Pancreas (tissue), 10 donors: Measurements from ENCODE around the gene NKD2. TPM values are rescaled to one million over a fixed set of nuclear protein-coding genes. Genes with fewer than 3 reads are reported as not detected.
"Not testable (repeated sequence)": the region's sequence is repeated elsewhere in the genome, so short reads cannot be mapped to it uniquely, and the experiment has no call there.

ENCODE experiments used
- ATAC-seq, 4 donors: fragments of 200-7000 bp; cut with Tn5 transposase; one replicate each; pipeline versions ENCODE4 v1.8.0 to v1.9.1; 2020; ENCODE audit warnings: mild to moderate bottlenecking in 4 of 4, moderate library complexity in 4 of 4
- DNase-seq, 6 donors: peaks; one replicate each; pipeline ENCODE4 v3.0.0-alpha.2; 2020
- FAIRE-seq: peaks from 2 replicates; lab custom pipeline; 2012; peaks lifted over from hg19 to GRCh38; lab: Jason Lieb, UNC
- H3K27ac ChIP-seq, 4 donors: fragments of 200-600 bp; sonication (generic); 1 replicate in 3 of 4; 2 replicates in 1 of 4; pipeline versions ENCODE4 v1.5.0 to v1.8.0; 2020
- H3K27me3 ChIP-seq, 4 donors: fragments of 200-600 bp; one replicate each; pipeline ENCODE4 v1.8.0; 2021
- H3K36me3 ChIP-seq, 3 donors: fragments of 200-600 bp; sonication (generic) in 1 of 3; one replicate each; pipeline versions ENCODE4 v1.5.0 to v1.8.0; 2020 to 2021
- H3K4me1 ChIP-seq, 3 donors: fragments of 200-600 bp; one replicate each; pipeline ENCODE4 v1.8.0; 2021
- H3K4me3 ChIP-seq, 4 donors: fragments of 200-600 bp; sonication (generic) in 2 of 4; one replicate each; pipeline versions ENCODE4 v1.5.0 to v1.8.0; 2020 to 2021
- H3K9me3 ChIP-seq, 4 donors: fragments of 200-600 bp; one replicate each; pipeline ENCODE4 v1.8.0; 2021
- WGBS, 2 donors: extraction: QIAGEN DNeasy Blood & Tissue Kit; methylation state at CpG; one replicate each; pipeline ENCODE4 v1.1.7; 2013; 5-methylcytosine and 5-hydroxymethylcytosine counted together
- intact Hi-C, 3 donors: fragments of 100-400 bp; cut with DNase I; formaldehyde crosslinking; loops; one replicate each; pipeline versions ENCODE4 v1.11.1 to v1.14.2; 2022
- polyA plus RNA-seq, 2 donors: library from polyadenylated mRNA; stranded (reverse); fragments of 200-250 nt; gene quantifications; one replicate each; pipeline ENCODE4 v1.2.3, GENCODE V29; 2013
- total RNA-seq, 6 donors: library from RNA; stranded (reverse); fragmentation: NEBNext Ultra II Directional in 4 of 6; extraction: Animal tissue kit (Norgen Biotek cat#: 25700) in 4 of 6; gene quantifications; one replicate each; pipeline versions ENCODE4 v1.2.1 to v1.2.4, GENCODE V29; 2021 to 2023
- TF ChIP-seq, protein P1 (sequence below), 4 donors: fragments of 200-600 bp; sonication (generic) in 3 of 4; IDR thresholded peaks; one replicate each; pipeline versions ENCODE4 v1.5.0 to v1.8.0; 2021; ENCODE audit warnings: antibody characterized with exemption in 4 of 4
- donor health status: healthy with polysubstance abuse.
- donor health status: DM: no; HTN: no; CAD: no; lungs with moderate emphysema.
- donor health status: DM: no; HTN: no; CAD: no.
- donor health status: control.
- donor health status: control.
- donor health status: Bipolar disorder and iron deficiency.
- donor health status: DM: yes; HTN: yes; CAD: no.
- donor health status: DM: no; HTN: no; CAD: no.
- donor health status: DM: no; HTN: no; CAD: no.
- donor health status: DM: yes; HTN: yes; CAD: no.

Gene NKD2
- total and polyA plus RNA-seq, 8 donors = 1.8 to 18.6 (median 4.3) TPM

GRCh38 chr5:1081519-1081918, 72.9 kb downstream of the NKD2 start:
- ATAC-seq = no peak
- Histone ChIP-seq H3K27me3 (no peaks in the 10 kb centered on the region), H3K4me1 (no peaks in the 10 kb centered on the region), H3K36me3 (peaks cover 3 to 62% (median 42%) of the 10 kb centered on the region in 3 donors), H3K9me3 (no peaks in the 10 kb centered on the region), H3K27ac (no peak overlapping the region), H3K4me3 (no peak overlapping the region)
- intact Hi-C loops = no loop called here
- TF ChIP-seq, protein P1, sequence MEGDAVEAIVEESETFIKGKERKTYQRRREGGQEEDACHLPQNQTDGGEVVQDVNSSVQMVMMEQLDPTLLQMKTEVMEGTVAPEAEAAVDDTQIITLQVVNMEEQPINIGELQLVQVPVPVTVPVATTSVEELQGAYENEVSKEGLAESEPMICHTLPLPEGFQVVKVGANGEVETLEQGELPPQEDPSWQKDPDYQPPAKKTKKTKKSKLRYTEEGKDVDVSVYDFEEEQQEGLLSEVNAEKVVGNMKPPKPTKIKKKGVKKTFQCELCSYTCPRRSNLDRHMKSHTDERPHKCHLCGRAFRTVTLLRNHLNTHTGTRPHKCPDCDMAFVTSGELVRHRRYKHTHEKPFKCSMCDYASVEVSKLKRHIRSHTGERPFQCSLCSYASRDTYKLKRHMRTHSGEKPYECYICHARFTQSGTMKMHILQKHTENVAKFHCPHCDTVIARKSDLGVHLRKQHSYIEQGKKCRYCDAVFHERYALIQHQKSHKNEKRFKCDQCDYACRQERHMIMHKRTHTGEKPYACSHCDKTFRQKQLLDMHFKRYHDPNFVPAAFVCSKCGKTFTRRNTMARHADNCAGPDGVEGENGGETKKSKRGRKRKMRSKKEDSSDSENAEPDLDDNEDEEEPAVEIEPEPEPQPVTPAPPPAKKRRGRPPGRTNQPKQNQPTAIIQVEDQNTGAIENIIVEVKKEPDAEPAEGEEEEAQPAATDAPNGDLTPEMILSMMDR (IDR thresholded peaks at IDR 0.05) = no peak
- WGBS, 2 donors = 91 to 94% methylated on average over 26 of the region's 26 CpGs
- no peak for DNase-seq
- no peak for FAIRE-seq

DNA sequence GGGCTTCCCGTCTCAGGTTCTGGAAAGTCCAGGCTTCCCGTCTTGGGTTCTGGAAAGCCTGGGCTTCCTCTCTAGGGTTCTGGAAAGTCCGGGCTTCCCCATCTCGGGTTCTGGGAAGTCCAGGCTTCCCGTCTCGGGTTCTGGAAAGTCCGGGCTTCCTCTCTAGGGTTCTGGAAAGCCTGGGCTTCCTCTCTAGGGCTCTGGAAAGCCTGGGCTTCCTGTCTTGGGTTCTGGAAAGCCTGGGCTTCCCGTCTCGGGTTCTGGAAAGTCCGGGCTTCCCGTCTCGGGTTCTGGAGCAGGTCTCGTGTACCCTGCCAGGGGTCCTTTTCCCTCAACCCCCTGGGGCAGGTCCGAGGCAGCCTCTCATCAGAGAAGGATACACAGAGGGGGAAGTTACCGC, 74.4 kb downstream of the NKD2 start:
- intact Hi-C loops = not testable (repeated sequence)

GRCh38 chr5:1083823-1084605, 75.4 kb downstream of the NKD2 start:
- intact Hi-C loops = no loop called here
- TF ChIP-seq, protein P1 (IDR thresholded peaks at IDR 0.05) = no peak
- no peak overlapping the region for H3K27ac ChIP-seq
- WGBS, 2 donors = 93 to 94% methylated on average over 54 to 57 of the region's 57 CpGs
- no peak overlapping the region for H3K4me3 ChIP-seq
- FAIRE-seq (no peak), ATAC-seq (no peak), DNase-seq (no peak)
- no peaks in the 10 kb centered on the region for H3K4me1 ChIP-seq
- no peaks in the 10 kb centered on the region for H3K27me3 ChIP-seq
- H3K36me3 ChIP-seq = peaks cover 3 to 57% (median 32%) of the 10 kb centered on the region in 3 donors
- H3K9me3 ChIP-seq = no peaks in the 10 kb centered on the region

More for the DNA sequence above, 74.4 kb downstream of the NKD2 start:
- peaks cover 3 to 62% (median 37%) of the 10 kb centered on the region in 3 donors for H3K36me3 ChIP-seq
- H3K4me1 ChIP-seq, ATAC-seq, H3K27ac ChIP-seq, H3K27me3 ChIP-seq, FAIRE-seq, DNase-seq, H3K9me3 ChIP-seq, H3K4me3 ChIP-seq: not testable (repeated sequence)
- WGBS, 2 donors = 82 to 86% methylated on average over 14 to 15 of the region's 15 CpGs

GRCh38 chr5:1085391-1085790, 76.8 kb downstream of the NKD2 start:
- intact Hi-C loops = no loop called here
- FAIRE-seq (no peak), ATAC-seq (no peak), DNase-seq (no peak)
- Histone ChIP-seq H3K9me3 (no peaks in the 10 kb centered on the region), H3K36me3 (peaks cover 3 to 49% (median 23%) of the 10 kb centered on the region in 3 donors), H3K27me3 (no peaks in the 10 kb centered on the region), H3K4me3 (no peak overlapping the region), H3K4me1 (peaks cover 0 to 5% (median 5%) of the 10 kb centered on the region in 3 donors), H3K27ac (no peak overlapping the region)
- 93 to 96% methylated on average over 39 of the region's 39 CpGs for WGBS, 2 donors
- TF ChIP-seq, protein P1 (IDR thresholded peaks at IDR 0.05) = no peak

DNA sequence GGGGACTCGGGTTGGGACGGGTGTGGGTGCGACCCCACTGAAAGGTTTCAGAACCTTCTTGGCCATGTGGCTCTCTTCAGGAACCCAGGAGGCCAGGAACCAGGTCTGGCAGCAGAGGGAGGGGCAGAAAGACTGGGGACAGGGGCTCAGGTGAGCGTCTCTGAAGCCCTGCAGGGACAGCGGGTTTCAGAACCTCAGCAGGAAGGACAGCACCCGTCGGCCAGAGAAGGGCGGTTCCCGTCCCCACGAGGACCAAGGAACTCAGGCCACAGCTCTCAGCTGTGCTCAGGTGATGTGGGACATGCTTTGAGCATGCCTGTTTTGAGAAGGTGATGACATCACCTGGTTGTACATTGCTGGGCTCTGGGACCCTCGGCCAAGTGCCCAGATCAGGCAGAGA, 77.5 kb downstream of the NKD2 start:
- Histone ChIP-seq H3K9me3 (no peaks in the 10 kb centered on the region), H3K4me1 (peaks cover 0 to 5% (median 5%) of the 10 kb centered on the region in 3 donors), H3K36me3 (peaks cover 3 to 49% (median 23%) of the 10 kb centered on the region in 3 donors), H3K27me3 (no peaks in the 10 kb centered on the region), H3K4me3 (no peak overlapping the region), H3K27ac (no peak overlapping the region)
- FAIRE-seq = no peak
- TF ChIP-seq, protein P1 (IDR thresholded peaks at IDR 0.05) = no peak
- intact Hi-C loops = no loop called here
- 87 to 92% methylated on average over 11 of the region's 11 CpGs for whole genome bisulfite sequencing, 2 donors
- no peak for DNase-seq
- ATAC-seq = no peak
